ENCODE results near the gene SMYD3. TPM values are rescaled to one million over a fixed set of nuclear protein-coding genes. Genes with fewer than 3 reads are reported as not detected.
A peak's percentile ranks its signal among the peaks of the same experiment; 100 is the strongest.

Gene SMYD3
- total and polyA plus RNA-seq, 9 of the 15 experiments (the other 6 are each of a cell fraction or from before 2014, with no cell fraction given): 128 to 440 (median 197) TPM

- TF ChIP-seq MLX (CRISPR knock-in tag; conservative IDR thresholded peaks at IDR 0.05) (no peak), RAD21 (CRISPR knock-in tag; conservative IDR thresholded peaks at IDR 0.05 in 1 of 2, IDR thresholded peaks at IDR 0.05 in 1 of 2) (no peak), RBM22 (IDR thresholded peaks at IDR 0.05; ENCODE audit: low read depth, low read length, poor library complexity, severe bottlenecking) (no peak), CEBPG (CRISPR knock-in tag; IDR thresholded peaks at IDR 0.05) (no peak), CEBPG (tag; conservative IDR thresholded peaks at IDR 0.05 in 1 of 2, IDR thresholded peaks at IDR 0.05 in 1 of 2) (peak; percentile 37 to 57; a peak in 2 of 4 replicates), MAFK (IDR thresholded peaks at IDR 0.05; ENCODE audit: low read length) (peak; percentile 73), MAFF (IDR thresholded peaks at IDR 0.05; ENCODE audit: low read length) (peak; percentile 79), HNRNPL (IDR thresholded peaks at IDR 0.05; ENCODE audit: low read depth, low read length) (no peak), PRPF4 (IDR thresholded peaks at IDR 0.05; ENCODE audit: insufficient read depth, low read depth, low read length, poor library complexity, severe bottlenecking) (no peak), HDGF (IDR thresholded peaks at IDR 0.05) (no peak), HNRNPUL1 (IDR thresholded peaks at IDR 0.05; ENCODE audit: low read length) (no peak), CEBPB (tag; IDR thresholded peaks at IDR 0.05) (peak; percentile 72), DDX20 (tag; IDR thresholded peaks at IDR 0.05; ENCODE audit: low read depth) (no peak), NONO (IDR thresholded peaks at IDR 0.05; ENCODE audit: low read depth in 2 of 2, low read length in 1 of 2) (no peak), POLR3G (IDR thresholded peaks at IDR 0.05; ENCODE audit: extremely low read depth, insufficient read length, insufficient replicate concordance) (no peak), ARHGAP35 (IDR thresholded peaks at IDR 0.05; ENCODE audit: partially characterized antibody) (no peak), KAT7 (CRISPR knock-in tag; IDR thresholded peaks at IDR 0.05; ENCODE audit: borderline replicate concordance) (no peak), C11orf30 (IDR thresholded peaks at IDR 0.05; ENCODE audit: low read depth) (peak; percentile 77), ARNT (IDR thresholded peaks at IDR 0.05) (no peak), MTA1 (IDR thresholded peaks at IDR 0.05; ENCODE audit: borderline replicate concordance) (no peak), NKRF (IDR thresholded peaks at IDR 0.05; ENCODE audit: borderline replicate concordance) (no peak), ZNF316 (IDR thresholded peaks at IDR 0.05) (peak; percentile 93), CCNT2 (IDR thresholded peaks at IDR 0.05; ENCODE audit: borderline replicate concordance, extremely low read depth, insufficient read length, low read depth, low read length) (no peak), THAP12 (CRISPR knock-in tag; IDR thresholded peaks at IDR 0.05) (no peak)
These were observed 36.5 kb downstream of the SMYD3 start (continued) for GRCh38 chr1:246470585-246470984.

Measured in K562 (cell line).